Heart left ventricle (tissue), 13 donors: ENCODE results near the gene SSU72.

ENCODE experiments used
- POLR2A ChIP-seq, 2 donors: fragments of 450-650 bp; IDR thresholded peaks; one replicate each; pipeline ENCODE4 v1.6.1; 2017; ENCODE audit warnings: antibody characterized with exemption in 2 of 2, mild to moderate bottlenecking in 2 of 2, moderate library complexity in 2 of 2
- TF ChIP-seq, protein P1 (sequence below), 12 donors: fragments of 200-600 bp; sonication (generic) in 4 of 12; IDR thresholded peaks; one replicate each; pipeline versions ENCODE4 v1.5.0 to v1.8.0; 2018 to 2022; ENCODE audit warnings: antibody characterized with exemption in 12 of 12, mild to moderate bottlenecking in 5 of 12
- donor health status: ischemic (EF 13 %, LVEDD 7.1; RV severe dilation, severe dysfunction).
- donor health status: DM: no; HTN: yes; CAD: no.
- donor health status: DM: no; HTN: no; CAD: no.
- donor health status: ischemic (EF 25% LVEDD 6.9; RV normal size, moderate dysfunction).
- donor health status: ischemic (EF 25% LVEDD 5.7; RV mildly dilated, moderate dysfunction).
- donor health status: ischemic (EF 35%, LVEDD 5.7; RV mildly dilated, moderate dysfunction).
- donor health status: nonischemic (EF 11% LVEDD 7.7; RV severe dilation, severe dysfunction).
- donor health status: DM: yes; HTN: yes; CAD: no.
- donor health status: PGD.
- donor health status: ischemic (EF 29% LVEDD 5.4; RV normal size, mild dysfunction).
- donor health status: nonischemic (EF 23%, LVEDD 6.1; RV moderate dilation, normal function).

DNA sequence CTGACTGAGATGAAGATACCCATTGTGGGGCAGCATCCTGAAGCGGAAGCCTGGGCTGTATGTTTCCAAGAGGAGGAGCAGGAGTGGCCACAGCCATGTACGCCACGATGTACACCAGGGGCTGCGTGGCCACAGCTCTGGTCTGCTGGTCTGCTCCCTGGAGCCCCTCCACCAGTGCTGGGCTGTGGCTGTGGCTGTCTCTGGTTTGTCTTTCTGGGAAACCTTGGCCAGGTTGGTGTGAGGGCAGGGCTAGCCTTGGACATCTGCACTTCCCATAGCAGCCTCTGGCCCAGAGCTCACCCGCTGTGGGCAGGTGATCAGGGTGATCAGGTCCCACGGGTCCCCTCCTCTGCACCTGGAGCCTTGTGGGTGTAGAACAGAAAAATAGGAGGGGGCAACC is 43.3 kb upstream of the SSU72 start:
- no peak for TF ChIP-seq POLR2A (IDR thresholded peaks at IDR 0.05)
- TF ChIP-seq, protein P1, sequence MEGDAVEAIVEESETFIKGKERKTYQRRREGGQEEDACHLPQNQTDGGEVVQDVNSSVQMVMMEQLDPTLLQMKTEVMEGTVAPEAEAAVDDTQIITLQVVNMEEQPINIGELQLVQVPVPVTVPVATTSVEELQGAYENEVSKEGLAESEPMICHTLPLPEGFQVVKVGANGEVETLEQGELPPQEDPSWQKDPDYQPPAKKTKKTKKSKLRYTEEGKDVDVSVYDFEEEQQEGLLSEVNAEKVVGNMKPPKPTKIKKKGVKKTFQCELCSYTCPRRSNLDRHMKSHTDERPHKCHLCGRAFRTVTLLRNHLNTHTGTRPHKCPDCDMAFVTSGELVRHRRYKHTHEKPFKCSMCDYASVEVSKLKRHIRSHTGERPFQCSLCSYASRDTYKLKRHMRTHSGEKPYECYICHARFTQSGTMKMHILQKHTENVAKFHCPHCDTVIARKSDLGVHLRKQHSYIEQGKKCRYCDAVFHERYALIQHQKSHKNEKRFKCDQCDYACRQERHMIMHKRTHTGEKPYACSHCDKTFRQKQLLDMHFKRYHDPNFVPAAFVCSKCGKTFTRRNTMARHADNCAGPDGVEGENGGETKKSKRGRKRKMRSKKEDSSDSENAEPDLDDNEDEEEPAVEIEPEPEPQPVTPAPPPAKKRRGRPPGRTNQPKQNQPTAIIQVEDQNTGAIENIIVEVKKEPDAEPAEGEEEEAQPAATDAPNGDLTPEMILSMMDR (IDR thresholded peaks at IDR 0.05), result no peak
